HG03432 (cell line): ENCODE data around the gene TBC1D9.

Experiments used
- ATAC-seq: cut with Tn5 transposase; IDR thresholded peaks from one replicate; pipeline ENCODE4 v1.9.1; 2021; ENCODE audit warnings: mild to moderate bottlenecking, moderate library complexity; ENCODE audit not compliant: unreplicated experiment

The TBC1D9 gene

GRCh38 chr4:140659943-140660700 is 96.1 kb downstream of the TBC1D9 start:
- no peak for ATAC-seq

GRCh38 chr4:140654495-140654814 is 101.7 kb downstream of the TBC1D9 start:
- no peak for ATAC-seq

- ATAC-seq = no peak
These were observed 102.3 kb downstream of the TBC1D9 start for GRCh38 chr4:140653718-140654494.

- no peak for ATAC-seq
These were observed 103.6 kb downstream of the TBC1D9 start for GRCh38 chr4:140652601-140653000.

- ATAC-seq = no peak
These were observed 107.4 kb downstream of the TBC1D9 start for GRCh38 chr4:140648716-140649308.

- no peak for ATAC-seq
These were observed 110.4 kb downstream of the TBC1D9 start for GRCh38 chr4:140645614-140646412.

- ATAC-seq = no peak
These were observed 111.0 kb downstream of the TBC1D9 start for GRCh38 chr4:140645196-140645595.

- ATAC-seq = no peak
These were observed 111.6 kb downstream of the TBC1D9 start for GRCh38 chr4:140644470-140645185.

GRCh38 chr4:140643571-140644055 is 112.6 kb downstream of the TBC1D9 start:
- ATAC-seq = no peak

- no peak for ATAC-seq
These were observed 113.3 kb downstream of the TBC1D9 start for GRCh38 chr4:140642674-140643437.

- ATAC-seq = no peak
These were observed 114.3 kb downstream of the TBC1D9 start for GRCh38 chr4:140641789-140642439.

- no peak for ATAC-seq
These were observed 115.1 kb downstream of the TBC1D9 start for GRCh38 chr4:140641105-140641555.

- no peak for ATAC-seq
These were observed 115.9 kb downstream of the TBC1D9 start for GRCh38 chr4:140640150-140640748.

GRCh38 chr4:140639066-140639465 is 117.1 kb downstream of the TBC1D9 start:
- ATAC-seq = no peak

- ATAC-seq = peak; percentile 87
These were observed 118.3 kb downstream of the TBC1D9 start for GRCh38 chr4:140637836-140638235.

GRCh38 chr4:140635606-140636005 is 120.6 kb downstream of the TBC1D9 start:
- ATAC-seq = no peak

- no peak for ATAC-seq
These were observed 122.2 kb downstream of the TBC1D9 start for GRCh38 chr4:140633951-140634350.

GRCh38 chr4:140633124-140633523 is 123.1 kb downstream of the TBC1D9 start:
- ATAC-seq = no peak

GRCh38 chr4:140630246-140630645 is 125.9 kb downstream of the TBC1D9 start:
- ATAC-seq = no peak
